HG03066 (cell line): ENCODE results near the gene HS6ST3.

Experiments
- ATAC-seq: cut with Tn5 transposase; IDR thresholded peaks from one replicate; pipeline ENCODE4 v1.9.1; 2021; ENCODE audit warnings: low read depth; ENCODE audit not compliant: unreplicated experiment

HS6ST3 gene

GRCh38 chr13:96294930-96295881, 205.3 kb downstream of the HS6ST3 start:
- ATAC-seq, result no peak

GRCh38 chr13:96297360-96297759, 207.5 kb downstream of the HS6ST3 start:
- no peak for ATAC-seq

- ATAC-seq, result no peak
These were observed 209.3 kb downstream of the HS6ST3 start for GRCh38 chr13:96299235-96299634.

- ATAC-seq, result no peak
These were observed 218.7 kb downstream of the HS6ST3 start for GRCh38 chr13:96308568-96308967.

- ATAC-seq, result no peak
These were observed 225.1 kb downstream of the HS6ST3 start for GRCh38 chr13:96314974-96315373.

GRCh38 chr13:96338030-96338429, 248.1 kb downstream of the HS6ST3 start:
- ATAC-seq, result no peak

GRCh38 chr13:96342286-96342685, 252.4 kb downstream of the HS6ST3 start:
- no peak for ATAC-seq

- ATAC-seq, result no peak
These were observed 253.1 kb downstream of the HS6ST3 start for GRCh38 chr13:96342852-96343465.

- ATAC-seq, result no peak
These were observed 257.0 kb downstream of the HS6ST3 start for GRCh38 chr13:96346921-96347320.

GRCh38 chr13:96373597-96373996, 283.7 kb downstream of the HS6ST3 start:
- no peak for ATAC-seq

GRCh38 chr13:96377835-96378234, 287.9 kb downstream of the HS6ST3 start:
- no peak for ATAC-seq

- no peak for ATAC-seq
These were observed 290.1 kb downstream of the HS6ST3 start for GRCh38 chr13:96379967-96380366.

- no peak for ATAC-seq
These were observed 291.8 kb downstream of the HS6ST3 start for GRCh38 chr13:96381681-96382080.

GRCh38 chr13:96388598-96388997, 298.7 kb downstream of the HS6ST3 start:
- no peak for ATAC-seq

GRCh38 chr13:96391606-96392005, 301.7 kb downstream of the HS6ST3 start:
- ATAC-seq, result no peak

- no peak for ATAC-seq
These were observed 307.9 kb downstream of the HS6ST3 start for GRCh38 chr13:96397807-96398206.

- ATAC-seq, result no peak
These were observed 308.6 kb downstream of the HS6ST3 start for GRCh38 chr13:96398486-96398885.

- ATAC-seq, result no peak
These were observed 313.3 kb downstream of the HS6ST3 start for GRCh38 chr13:96403241-96403640.

GRCh38 chr13:96403651-96404050, 313.7 kb downstream of the HS6ST3 start:
- no peak for ATAC-seq

GRCh38 chr13:96415831-96416385, 326.0 kb downstream of the HS6ST3 start:
- no peak for ATAC-seq

GRCh38 chr13:96417939-96418685, 328.2 kb downstream of the HS6ST3 start:
- no peak for ATAC-seq
